HG03139 (cell line): Measurements from ENCODE around the gene CNOT6.

ENCODE experiments used
- ATAC-seq: cut with Tn5 transposase; IDR thresholded peaks from one replicate; pipeline ENCODE4 v1.9.1; 2021; ENCODE audit not compliant: unreplicated experiment

CNOT6 gene

DNA sequence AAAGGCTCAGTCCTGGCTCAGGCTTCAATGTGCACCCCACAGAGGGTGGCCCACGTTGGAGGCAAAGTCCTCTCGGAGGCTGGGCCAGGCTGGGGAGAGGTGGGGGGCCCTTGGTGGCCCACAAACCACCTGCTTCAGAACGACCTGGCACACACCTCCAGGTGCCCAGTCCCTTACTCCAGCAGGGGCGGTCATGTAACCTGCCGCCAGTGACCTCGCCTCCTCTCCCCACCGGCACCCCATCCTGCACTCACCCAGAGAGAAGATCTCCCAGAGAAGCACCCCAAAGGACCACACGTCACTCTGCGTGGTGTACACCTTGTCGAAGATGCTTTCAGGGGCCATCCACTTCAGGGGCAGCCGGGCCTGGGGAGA is 119.6 kb downstream of the CNOT6 start:
- ATAC-seq = no peak

DNA sequence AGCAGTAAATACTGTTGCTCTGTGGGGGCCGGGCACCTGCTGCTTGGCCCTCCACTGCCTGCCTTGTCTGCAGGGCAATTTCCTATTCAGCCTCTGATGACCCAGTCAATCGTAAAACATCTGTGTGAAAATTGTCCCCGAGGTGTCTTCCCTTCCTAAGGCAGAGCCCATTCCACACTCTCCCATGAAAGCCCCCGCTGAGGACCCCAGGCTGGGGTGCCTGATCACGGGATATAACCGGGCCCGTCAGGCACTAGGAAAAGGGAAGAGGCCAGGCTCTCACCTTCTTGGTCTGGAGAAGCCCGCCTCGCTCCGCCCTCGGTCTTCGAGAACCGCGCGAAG is 124.3 kb downstream of the CNOT6 start:
- no peak for ATAC-seq

DNA sequence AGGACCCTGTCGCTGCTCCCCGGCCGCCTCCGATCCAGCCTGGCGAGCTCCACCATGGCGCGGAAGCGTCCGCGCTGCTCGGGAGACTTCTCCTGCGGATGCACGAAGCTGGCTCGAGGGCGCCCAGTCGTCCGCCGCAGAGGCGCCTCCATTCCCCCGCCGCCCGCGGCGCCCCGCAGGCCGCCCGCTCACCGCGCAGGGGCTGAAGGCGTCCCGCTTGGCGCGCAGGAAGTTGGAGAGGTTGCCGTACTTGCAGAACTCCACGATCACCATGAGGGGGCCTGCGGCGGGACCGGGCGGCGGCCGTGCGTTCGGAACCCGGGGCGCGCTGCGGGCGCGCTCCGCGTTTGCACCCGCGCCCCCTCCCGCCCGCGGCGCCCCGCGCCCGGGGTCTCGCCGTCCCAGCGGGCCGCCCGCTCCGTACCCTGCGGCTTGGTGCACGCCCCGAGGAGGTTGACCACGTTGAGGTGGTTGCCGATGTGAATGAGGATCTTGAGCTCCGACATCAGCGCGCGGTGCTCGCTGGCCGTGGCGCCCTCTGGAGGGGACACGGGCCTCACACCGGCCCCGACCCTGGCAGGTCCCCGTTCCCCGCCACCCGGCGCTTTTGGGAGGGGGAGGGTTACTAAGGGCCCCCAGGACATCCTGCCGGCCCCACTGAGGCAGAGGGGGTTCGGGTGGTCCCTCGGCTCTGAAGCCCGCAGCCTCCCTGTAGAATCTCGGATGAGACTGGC is 124.8 kb downstream of the CNOT6 start:
- ATAC-seq = no peak

DNA sequence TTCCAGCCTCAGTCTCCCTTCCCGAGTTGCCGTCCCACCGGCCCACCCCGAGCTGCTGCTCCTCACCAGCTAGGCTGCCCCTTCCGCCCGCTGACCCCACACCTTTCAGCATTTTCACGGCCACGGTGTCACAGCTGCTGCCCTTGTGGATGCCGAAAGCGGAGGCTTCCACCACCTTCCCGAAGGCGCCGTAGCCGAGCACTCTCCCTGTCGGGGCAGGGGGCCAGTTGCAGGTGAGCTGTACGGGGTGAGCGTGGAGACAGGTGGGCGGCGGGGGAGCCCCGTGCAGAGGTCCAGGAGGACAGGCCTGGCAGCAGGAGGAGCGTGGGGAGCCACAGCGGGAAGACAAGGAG is 125.4 kb downstream of the CNOT6 start:
- no peak for ATAC-seq

DNA sequence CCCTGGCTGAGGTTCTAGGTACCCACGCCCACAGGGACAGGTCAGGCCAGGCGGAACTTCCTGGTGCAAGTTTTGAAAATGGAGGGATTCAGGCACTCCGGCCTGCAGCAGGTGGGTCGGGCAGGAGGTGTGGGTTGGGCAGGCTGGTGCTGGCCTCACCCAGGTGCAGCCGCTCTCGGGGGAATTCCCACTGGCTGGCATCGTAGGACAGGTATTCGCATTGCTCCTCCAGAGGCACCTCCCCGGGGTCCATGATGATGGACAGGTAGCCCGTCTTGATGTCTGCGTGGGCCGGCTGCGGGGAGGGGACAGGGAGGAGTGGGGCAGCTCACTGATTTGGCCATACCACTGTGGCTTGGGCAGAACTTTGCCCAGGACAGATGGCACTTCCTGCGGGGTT is 125.8 kb downstream of the CNOT6 start:
- no peak for ATAC-seq

DNA sequence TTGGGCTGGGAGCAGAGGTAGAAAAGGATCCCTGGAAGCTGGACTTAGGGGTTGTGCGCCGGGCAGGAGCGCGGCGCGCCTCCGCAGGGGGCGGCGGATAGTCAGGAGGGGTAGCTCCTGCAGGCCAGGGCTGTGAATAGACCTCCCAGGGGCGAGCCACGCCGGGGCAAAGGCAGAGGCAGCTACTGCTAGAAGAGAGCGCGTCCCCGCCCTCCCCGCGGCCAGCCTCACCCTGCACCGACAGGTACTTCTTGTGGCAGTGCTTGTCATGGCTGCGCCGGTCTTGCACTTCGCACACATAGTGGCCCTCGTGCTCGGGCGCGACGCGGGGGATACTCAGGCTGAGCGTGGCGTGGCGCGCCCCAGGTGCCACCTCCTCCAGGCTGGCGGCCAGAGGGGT is 127.1 kb downstream of the CNOT6 start:
- no peak for ATAC-seq

DNA sequence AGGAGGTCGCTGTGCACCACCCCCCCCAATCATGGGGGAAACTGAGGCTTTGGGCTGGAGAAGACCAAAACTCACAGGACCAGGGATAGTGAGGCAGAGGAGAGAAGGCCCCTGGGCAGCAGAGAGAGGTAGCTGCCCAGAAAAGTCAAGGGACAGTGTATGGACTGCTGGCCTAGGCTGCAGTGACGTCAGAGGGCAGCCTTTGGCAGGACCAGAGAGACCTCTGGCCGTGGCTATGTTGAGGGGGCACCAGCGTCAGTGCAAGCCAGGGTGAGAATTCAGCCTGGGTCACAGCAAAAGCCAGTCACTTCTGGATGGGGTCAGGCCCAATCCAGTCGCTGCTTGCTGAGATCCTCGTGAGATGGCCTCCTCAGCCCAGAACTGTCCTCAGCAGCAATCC is 128.7 kb downstream of the CNOT6 start:
- no peak for ATAC-seq

DNA sequence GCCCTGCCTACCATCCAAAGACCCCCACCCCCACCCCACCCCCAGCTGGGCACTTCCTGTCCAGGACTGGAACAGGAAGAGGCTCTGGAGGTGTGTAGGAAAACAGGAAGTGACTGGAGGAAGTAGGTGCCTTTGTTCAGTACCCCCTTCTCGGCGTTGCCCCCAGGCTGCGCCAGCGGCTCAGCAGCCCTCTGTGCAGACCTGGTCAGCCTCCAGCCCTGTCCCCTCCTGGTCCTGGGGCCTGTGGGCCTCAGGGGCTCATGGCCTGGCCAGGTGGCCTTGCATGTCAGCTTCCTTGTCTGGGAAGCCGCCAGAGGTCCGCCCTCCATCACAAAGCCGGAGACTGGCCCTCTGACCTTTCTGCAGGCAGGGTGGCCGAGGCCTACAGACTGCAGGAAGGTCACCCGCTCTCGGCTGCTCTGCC is 129.2 kb downstream of the CNOT6 start:
- ATAC-seq = no peak

DNA sequence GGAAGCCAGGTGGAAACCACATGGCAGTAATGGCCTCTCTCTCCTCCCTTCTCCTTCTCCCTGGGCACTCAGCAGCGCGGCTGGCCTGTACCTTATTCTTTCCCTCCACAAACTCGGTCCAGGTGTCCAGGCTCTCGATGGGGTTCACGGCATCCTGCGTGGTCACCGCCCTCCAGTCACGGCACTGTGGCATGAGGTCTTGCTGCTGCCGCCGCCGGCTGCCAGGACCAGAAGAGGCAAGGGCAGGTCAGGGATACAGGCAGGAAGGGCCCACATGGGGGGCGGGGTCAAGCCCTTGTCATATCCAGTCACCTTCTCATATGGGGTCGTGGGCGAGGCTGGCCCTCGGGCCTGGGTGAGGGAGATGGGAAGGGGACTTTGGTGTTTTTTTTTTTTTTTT is 129.7 kb downstream of the CNOT6 start:
- ATAC-seq = no peak

DNA sequence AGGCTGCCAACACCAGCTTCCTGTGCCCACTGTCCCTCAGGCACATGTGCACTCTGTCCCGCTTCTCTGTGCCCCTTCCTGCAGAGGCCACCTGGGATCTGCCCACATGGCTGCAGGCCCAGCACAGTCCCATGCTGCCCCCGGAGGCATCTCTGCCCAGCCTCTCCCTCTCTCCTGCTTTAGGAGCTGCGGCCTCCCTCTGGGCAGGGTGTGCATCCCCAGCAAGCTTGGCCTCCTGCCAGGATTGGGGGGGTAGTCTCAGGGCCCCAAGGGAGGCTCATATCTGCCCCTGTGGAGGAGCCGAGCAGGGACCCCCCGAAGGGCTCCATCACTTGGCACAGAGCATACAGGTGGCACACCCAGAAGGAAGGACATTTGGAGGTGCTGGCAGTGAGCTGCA is 130.4 kb downstream of the CNOT6 start:
- ATAC-seq = no peak

DNA sequence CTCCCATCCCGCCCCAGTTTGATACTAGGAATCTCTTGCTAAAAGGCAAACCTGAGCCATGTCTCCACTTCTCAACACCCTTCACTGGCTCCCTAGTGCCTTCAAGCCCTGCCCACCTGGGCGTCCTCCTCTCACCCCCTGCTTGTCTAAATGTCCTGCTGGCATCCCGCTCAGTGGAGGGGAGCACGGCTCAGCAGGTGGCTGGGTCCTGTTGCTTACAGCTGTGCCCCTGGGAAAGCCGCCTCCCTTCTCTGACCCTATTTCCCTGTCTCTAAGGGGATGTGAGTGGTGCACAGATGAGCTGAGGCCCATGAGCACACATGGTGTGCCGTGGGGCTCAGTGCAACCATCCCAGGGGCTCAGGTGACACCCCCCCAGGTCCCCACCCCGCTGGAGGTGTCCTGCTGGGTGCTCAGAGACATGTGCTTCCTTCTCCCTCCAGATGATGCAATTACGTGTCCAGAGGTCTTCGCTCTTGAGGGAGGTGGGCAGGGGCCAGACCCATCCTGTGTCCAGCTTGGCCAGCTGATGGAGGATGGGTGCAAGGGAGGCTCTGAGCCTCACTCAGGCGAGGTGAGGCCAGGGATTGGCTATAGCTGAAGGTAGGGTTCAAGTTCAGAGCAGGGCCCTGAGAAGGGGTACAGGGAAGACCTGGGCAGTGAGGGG is 131.1 kb downstream of the CNOT6 start:
- ATAC-seq = no peak

DNA sequence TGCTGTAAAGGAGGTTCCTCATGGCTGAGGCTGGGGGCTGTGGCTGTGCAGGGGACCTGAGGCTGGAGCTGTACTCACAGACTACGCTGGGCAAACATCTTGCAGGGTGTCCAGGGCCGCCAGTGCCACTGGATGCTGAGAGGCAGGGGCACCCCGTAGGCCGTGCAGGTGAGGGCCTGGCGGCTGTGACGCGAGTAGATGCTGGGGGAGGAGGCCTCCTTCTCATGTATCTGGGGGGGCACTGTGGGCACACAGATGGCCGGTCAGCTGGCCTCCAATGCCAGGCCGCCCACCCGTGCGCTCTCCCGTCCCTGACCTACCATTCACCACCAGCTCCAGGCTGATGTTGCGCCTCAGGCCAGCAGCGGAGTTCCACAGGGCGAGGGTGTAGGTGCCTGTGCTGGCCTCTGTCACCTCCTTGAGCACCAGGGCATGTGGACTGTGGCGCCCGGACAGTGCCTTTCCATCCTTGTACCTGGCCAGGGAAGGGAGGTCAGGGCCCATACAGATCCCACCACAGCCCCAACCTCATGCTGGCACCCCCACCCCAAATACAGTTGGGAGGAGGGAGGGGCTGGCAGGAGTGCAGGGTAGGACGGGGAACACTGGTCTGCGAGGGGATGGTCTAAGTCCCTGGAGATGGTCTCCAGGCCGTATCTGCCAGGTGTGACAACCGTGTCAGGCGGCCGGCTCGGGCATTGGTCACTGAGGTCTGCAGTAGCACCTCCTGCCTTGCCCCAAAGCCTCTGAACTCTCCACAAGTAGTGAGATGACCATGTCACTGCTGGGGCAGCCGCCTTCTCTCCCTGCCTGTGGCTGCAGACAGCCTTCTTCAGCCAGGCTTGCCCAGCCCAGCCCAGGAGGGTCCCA is 131.8 kb downstream of the CNOT6 start:
- no peak for ATAC-seq

DNA sequence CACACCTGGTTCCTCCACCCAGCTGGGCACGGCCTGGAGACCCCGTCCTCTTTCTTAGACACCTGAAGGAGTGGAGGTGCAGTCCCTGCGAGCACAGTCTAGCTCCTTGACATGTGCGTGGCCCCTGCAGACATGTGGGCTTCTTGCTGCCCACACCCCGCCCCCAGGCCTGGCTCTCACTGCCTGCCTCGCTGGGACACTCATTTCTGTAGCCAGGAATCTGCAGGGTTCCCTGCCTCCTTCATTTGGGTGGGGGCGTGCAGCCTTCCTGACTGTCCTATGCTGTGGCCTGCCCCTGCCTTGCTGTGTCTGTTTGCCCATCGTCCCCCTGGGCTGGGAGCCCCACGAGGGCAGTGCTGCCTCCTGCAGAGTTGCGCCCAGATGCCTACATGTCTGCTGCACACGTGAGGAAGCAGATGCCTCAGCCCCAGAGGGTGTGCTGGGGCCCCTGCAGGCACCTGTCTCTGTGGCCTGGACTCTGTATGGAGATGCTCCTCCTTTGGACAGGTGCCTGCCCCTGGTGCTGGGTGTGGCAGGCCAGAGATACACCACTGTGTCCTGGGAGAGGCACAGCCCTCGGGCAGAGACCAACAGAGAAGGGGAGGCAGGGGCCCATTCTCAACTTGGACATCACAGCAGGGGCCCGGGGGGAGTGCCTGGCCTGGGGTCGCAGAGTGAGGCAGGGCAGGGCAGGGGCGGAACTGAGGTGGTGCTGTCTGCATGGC is 132.6 kb downstream of the CNOT6 start:
- no peak for ATAC-seq

DNA sequence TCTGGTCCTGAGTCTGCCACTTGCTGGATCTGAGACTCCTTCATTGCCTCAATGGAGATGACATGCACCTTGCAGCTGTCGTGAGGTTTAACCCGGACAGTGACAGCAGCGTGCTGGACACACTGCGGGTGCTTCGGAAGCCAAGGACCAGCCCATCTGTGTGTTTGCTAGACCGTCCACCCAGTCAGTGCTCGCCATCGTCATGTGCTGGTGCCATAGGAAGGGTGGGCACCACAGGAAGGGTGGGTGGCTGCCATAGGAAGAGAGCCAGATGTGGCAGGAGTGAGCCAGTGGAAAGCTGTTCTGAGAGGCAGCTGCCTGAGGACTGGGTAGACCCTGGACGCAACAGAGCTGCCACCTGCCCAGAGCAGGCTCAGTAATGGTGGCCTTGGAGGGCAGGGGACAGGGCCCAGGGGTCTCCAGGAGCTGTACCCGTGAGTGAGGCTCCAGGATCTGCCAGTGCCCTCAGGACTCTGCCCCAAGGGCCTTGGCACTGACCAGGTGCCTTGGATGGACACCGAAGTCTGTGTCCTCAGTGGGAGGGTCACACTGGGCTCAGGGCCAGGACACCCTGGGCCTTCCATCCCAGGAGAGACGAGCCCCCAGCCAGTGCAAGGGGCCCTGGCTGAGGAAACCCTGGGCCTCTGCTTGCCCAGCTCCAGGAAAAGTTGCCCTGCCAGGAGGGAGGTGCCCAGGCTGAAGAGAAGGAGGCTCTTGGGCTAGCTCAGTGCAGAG is 133.4 kb downstream of the CNOT6 start:
- ATAC-seq = no peak
